CD4-positive, alpha-beta T cell treated with Interleukin-6 at 100 ng/mL for 8 hours (primary cell): ENCODE measurements around the gene ALK.

ENCODE experiments used
- DNase-seq: peaks from one replicate; pipeline ENCODE4 v3.0.0-alpha.2; 2020; ENCODE audit warnings: mixed read lengths, low spot score

ALK gene

GRCh38 chr2:29644949-29645348, 276.4 kb downstream of the ALK start:
- DNase-seq: no peak

GRCh38 chr2:29643196-29643595, 278.2 kb downstream of the ALK start:
- no peak for DNase-seq

- no peak for DNase-seq
Measured at GRCh38 chr2:29640360-29640759, 281.0 kb downstream of the ALK start.

- DNase-seq: no peak
Measured at GRCh38 chr2:29638641-29639040, 282.7 kb downstream of the ALK start.

- DNase-seq: no peak
Measured at GRCh38 chr2:29634916-29635315, 286.5 kb downstream of the ALK start.

- no peak for DNase-seq
Measured at GRCh38 chr2:29632018-29632417, 289.4 kb downstream of the ALK start.

- no peak for DNase-seq
Measured at GRCh38 chr2:29629495-29629894, 291.9 kb downstream of the ALK start.

GRCh38 chr2:29628862-29629261, 292.5 kb downstream of the ALK start:
- DNase-seq: no peak

GRCh38 chr2:29628108-29628745, 293.2 kb downstream of the ALK start:
- no peak for DNase-seq

GRCh38 chr2:29627279-29627711, 294.1 kb downstream of the ALK start:
- no peak for DNase-seq

- DNase-seq: no peak
Measured at GRCh38 chr2:29620890-29621289, 300.5 kb downstream of the ALK start.

GRCh38 chr2:29619689-29620088, 301.7 kb downstream of the ALK start:
- DNase-seq: no peak

- DNase-seq: no peak
Measured at GRCh38 chr2:29618024-29618423, 303.4 kb downstream of the ALK start.

- DNase-seq: no peak
Measured at GRCh38 chr2:29617351-29617750, 304.0 kb downstream of the ALK start.

GRCh38 chr2:29616569-29616968, 304.8 kb downstream of the ALK start:
- no peak for DNase-seq

GRCh38 chr2:29615841-29616240, 305.5 kb downstream of the ALK start:
- DNase-seq: no peak

- DNase-seq: no peak
Measured at GRCh38 chr2:29615183-29615582, 306.2 kb downstream of the ALK start.

GRCh38 chr2:29614295-29614830, 307.0 kb downstream of the ALK start:
- no peak for DNase-seq

GRCh38 chr2:29613792-29614266, 307.6 kb downstream of the ALK start:
- DNase-seq: no peak

- no peak for DNase-seq
Measured at GRCh38 chr2:29613067-29613466, 308.3 kb downstream of the ALK start.

GRCh38 chr2:29612568-29612967, 308.8 kb downstream of the ALK start:
- no peak for DNase-seq

- DNase-seq: no peak
Measured at GRCh38 chr2:29611850-29612249, 309.5 kb downstream of the ALK start.

GRCh38 chr2:29611261-29611660, 310.1 kb downstream of the ALK start:
- no peak for DNase-seq

GRCh38 chr2:29610569-29610968, 310.8 kb downstream of the ALK start:
- DNase-seq: no peak
